Kidney (tissue), 14 donors: ENCODE measurements around the gene SLC52A1. TPM values are rescaled to one million over a fixed set of nuclear protein-coding genes. Genes with fewer than 3 reads are reported as not detected.
A peak's percentile ranks its signal among the peaks of the same experiment; 100 is the strongest.

ENCODE experiments used
- DNase-seq, 5 donors: peaks; one replicate each; pipeline ENCODE4 v3.0.0-alpha.2; 2013 to 2020
- FAIRE-seq: peaks from 2 replicates; lab custom pipeline; 2012; peaks lifted over from hg19 to GRCh38; lab: Jason Lieb, UNC
- H3K27ac ChIP-seq, 2 donors: one replicate each; pipeline ENCODE4 v1.7.0; 2013; ENCODE audit warnings: low read depth in 2 of 2, low read length in 2 of 2, inconsistent platforms in 1 of 2
- H3K27me3 ChIP-seq: one replicate; pipeline ENCODE4 v1.7.1; 2013; ENCODE audit warnings: low read length, inconsistent platforms; ENCODE audit not compliant: control insufficient read depth, insufficient read depth
- H3K36me3 ChIP-seq, 3 donors: one replicate each; pipeline versions ENCODE4 v1.7.0 to v1.7.1; 2013; ENCODE audit warnings: low read length in 3 of 3, control low read depth in 1 of 3, inconsistent platforms in 1 of 3; ENCODE audit not compliant: insufficient read depth in 3 of 3, control insufficient read depth in 2 of 3
- H3K4me1 ChIP-seq, 3 donors: one replicate each; pipeline versions ENCODE4 v1.7.0 to v1.7.1; 2013; ENCODE audit warnings: low read length in 3 of 3, inconsistent platforms in 1 of 3, low read depth in 1 of 3; ENCODE audit not compliant: control insufficient read depth in 2 of 3, insufficient read depth in 2 of 3
- H3K4me3 ChIP-seq, 3 donors: one replicate each; pipeline versions ENCODE4 v1.7.0 to v1.8.1; 2013; ENCODE audit warnings: low read length in 3 of 3, control low read depth in 1 of 3, inconsistent platforms in 1 of 3
- H3K9ac ChIP-seq, 3 donors: one replicate each; pipeline versions ENCODE4 v1.7.0 to v1.7.1; 2013; ENCODE audit warnings: low read length in 3 of 3, control low read depth in 1 of 3, inconsistent platforms in 1 of 3
- H3K9me3 ChIP-seq, 3 donors: one replicate each; pipeline versions ENCODE4 v1.7.0 to v1.7.1; 2013; ENCODE audit warnings: low read length in 3 of 3, control low read depth in 1 of 3, inconsistent platforms in 1 of 3; ENCODE audit not compliant: control insufficient read depth in 2 of 3, insufficient read depth in 1 of 3
- intact Hi-C: fragments of 100-400 bp; cut with DNase I; formaldehyde crosslinking; loops from one replicate; pipeline ENCODE4 v1.11.1; 2022
- polyA plus RNA-seq: library from polyadenylated mRNA; stranded (reverse); fragments of 350-450 nt; fragmentation: Illumina TruSeq; extraction: RNeasy Lipid Tissue Mini Kit (QIAGEN cat#74804); gene quantifications from one replicate; pipeline ENCODE4 v1.2.3, GENCODE V29; 2014; ENCODE audit warnings: low read depth, low replicate concordance; ENCODE audit not compliant: insufficient read depth
- total RNA-seq: library from RNA; stranded (reverse); fragmentation: NEBNext Ultra II Directional; extraction: Animal tissue kit (Norgen Biotek cat#: 25700); gene quantifications from one replicate; pipeline ENCODE4 v1.2.1, GENCODE V29; 2021
- TF ChIP-seq, protein P1 (sequence below): IDR thresholded peaks from 3 replicates; pipeline ENCODE4 v1.5.1; 2012; ENCODE audit warnings: mild to moderate bottlenecking, moderate library complexity, borderline replicate concordance; ENCODE audit not compliant: insufficient read depth; ENCODE audit errors: extremely low read depth
- donor health status: control.
- donor health status: control.
- donor health status: control.
- donor health status: control.
- donor health status: control.
- donor health status: DM: yes; HTN: yes; CAD: no.
- donor health status: Normal renal cell carcinoma (clear cell type).

Gene SLC52A1
- total and polyA plus RNA-seq, 2 donors from 2014 or later, result 0.19 to 0.90 TPM

DNA sequence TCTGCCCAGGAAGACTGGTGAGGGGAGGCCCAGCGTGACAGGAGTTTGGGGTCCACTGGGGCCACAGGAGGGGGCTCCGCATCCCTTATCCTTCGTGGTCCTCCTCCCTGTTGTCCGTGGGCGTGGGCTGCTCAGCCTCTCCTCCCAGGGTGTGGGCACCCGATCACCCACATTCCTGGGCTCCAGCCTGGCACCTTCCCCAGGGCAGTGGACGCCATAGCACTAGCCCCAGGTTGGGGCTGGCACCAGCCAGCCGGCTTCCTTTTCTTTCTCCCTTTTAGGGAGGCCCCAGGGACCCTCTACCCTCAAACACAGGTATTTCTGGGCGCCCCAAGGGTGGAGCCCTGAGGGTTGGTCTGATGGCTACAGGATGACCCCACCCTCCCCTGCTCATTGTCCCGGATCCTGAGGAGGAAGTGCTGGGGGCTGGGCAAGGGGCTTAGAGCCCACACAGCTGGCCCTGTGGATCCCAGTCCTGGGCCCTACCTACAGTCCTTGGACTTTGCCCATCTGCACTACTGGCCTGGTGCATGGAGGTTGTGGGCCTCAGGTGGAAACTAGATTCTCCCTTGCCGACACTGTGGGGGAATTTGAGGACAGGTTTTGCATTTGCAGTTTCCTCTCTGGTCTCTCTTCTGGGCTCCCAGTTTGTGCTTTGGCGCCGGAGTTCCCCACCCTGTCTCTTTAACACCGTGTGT lies 36.3 kb downstream of the SLC52A1 start:
- TF ChIP-seq, protein P1, sequence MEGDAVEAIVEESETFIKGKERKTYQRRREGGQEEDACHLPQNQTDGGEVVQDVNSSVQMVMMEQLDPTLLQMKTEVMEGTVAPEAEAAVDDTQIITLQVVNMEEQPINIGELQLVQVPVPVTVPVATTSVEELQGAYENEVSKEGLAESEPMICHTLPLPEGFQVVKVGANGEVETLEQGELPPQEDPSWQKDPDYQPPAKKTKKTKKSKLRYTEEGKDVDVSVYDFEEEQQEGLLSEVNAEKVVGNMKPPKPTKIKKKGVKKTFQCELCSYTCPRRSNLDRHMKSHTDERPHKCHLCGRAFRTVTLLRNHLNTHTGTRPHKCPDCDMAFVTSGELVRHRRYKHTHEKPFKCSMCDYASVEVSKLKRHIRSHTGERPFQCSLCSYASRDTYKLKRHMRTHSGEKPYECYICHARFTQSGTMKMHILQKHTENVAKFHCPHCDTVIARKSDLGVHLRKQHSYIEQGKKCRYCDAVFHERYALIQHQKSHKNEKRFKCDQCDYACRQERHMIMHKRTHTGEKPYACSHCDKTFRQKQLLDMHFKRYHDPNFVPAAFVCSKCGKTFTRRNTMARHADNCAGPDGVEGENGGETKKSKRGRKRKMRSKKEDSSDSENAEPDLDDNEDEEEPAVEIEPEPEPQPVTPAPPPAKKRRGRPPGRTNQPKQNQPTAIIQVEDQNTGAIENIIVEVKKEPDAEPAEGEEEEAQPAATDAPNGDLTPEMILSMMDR, result no peak
- peaks cover 0 to 25% (median 20%) of the 10 kb centered on the region in 3 donors for H3K36me3 ChIP-seq
- H3K4me3 ChIP-seq, result peak overlapping the region; percentile 69 to 91 (median 81)
- FAIRE-seq (no peak), DNase-seq (peak in 4 of 5 donors; percentile 18 to 83 (median 49))
- intact Hi-C loops, result no loop called here
- H3K27ac ChIP-seq, result peak overlapping the region in 1 of 2 donors; percentile 8
- peaks cover 0 to 20% (median 4%) of the 10 kb centered on the region in 3 donors for H3K4me1 ChIP-seq
- H3K9me3 ChIP-seq, result no peaks in the 10 kb centered on the region
- H3K9ac ChIP-seq, result peak overlapping the region; percentile 43 to 79 (median 57)
- H3K27me3 ChIP-seq, result no peaks in the 10 kb centered on the region

DNA sequence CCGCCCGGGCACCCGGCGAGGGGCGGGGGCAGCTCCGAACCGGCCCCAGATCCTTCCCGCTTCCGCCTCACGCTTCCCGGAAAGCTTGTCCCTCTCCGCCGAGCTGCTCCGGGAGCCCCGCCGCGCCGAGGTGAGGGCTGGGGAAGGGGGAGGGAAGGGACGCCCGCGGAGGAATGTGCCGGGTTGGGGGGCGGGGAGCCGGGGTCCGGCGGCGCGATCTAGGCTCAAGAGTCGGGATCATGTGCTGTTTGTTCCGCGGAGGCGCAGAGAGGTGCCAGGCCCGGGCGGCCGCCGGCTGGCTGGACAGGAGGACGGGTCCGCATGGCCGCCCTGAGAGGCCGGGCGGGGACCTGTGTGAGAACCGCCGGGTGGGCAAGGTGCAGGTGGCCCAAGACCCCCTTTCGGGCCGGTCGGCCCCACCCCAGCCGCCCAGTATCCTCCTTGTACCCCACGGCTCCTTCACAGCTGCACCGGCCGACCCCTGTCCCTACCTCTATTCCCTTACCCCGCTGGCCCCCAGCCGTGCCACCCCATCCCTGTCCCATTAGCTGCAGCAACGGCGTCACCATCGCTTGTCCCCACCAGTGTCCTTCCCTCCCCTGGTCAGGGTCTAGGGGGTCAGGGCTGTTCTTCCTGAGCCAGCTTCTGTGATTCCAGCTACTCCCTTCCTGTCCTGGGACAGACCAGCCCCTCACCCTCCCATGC lies 37.0 kb downstream of the SLC52A1 start:
- no peak for FAIRE-seq
- peak overlapping the region in 1 of 2 donors; percentile 67 for H3K27ac ChIP-seq
- intact Hi-C loops, result no loop called here

DNA sequence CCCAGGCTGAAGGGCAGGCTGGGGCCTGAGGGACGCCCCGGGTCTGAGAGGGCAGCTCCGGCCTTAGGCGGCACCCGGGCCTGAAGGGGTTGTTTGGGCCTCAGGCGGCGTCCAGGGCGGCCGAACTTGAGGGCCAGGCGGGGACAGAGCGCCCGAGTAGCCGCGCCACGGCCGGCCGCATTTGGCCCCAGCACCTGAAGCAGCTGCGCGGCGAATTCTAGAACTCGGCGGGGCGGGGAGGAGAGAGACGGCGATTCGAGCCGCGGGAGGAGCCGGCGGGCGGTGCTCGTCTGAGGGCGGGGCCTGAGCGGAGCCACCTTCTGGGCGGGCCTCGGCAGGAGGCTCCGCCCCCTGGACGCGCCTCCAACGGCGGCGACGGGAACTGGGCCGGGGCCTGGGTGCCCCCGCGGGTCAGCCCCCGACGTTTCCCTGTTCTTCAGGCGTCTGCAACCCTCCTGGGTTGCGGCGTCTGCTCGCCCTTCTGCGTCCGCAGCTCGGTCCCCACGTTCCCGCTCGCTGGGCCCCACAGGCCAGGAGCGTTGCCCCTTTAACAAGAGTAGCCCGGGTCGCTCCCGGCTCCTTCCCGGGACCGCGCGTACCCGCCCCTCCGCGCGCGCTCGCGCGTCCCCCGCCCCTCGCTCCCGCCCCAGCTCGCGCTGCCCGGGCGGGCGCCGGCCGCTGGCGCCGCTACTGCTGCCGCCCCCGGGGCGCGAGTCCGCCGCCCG lies 37.8 kb downstream of the SLC52A1 start, which contains the start of the genes INCA1 and KIF1C:
Gene INCA1 (minus strand): TSS at position 221 of the 725 bp plus-strand sequence. CDS start 3,085 bp downstream, outside the sequence.
Gene KIF1C (plus strand): TSS at position 649 of the 725 bp plus-strand sequence. CDS start 2,297 bp downstream, outside the sequence.
- FAIRE-seq, result no peak
- TF ChIP-seq, protein P1, result peak; percentile 2
- Histone ChIP-seq H3K4me1 (peaks cover 0 to 20% (median 4%) of the 10 kb centered on the region in 3 donors), H3K4me3 (peak within 1 kb of the TSS; percentile 69 to 91 (median 81)), H3K9me3 (no peaks in the 10 kb centered on the region), H3K36me3 (peaks cover 0 to 15% (median 11%) of the 10 kb centered on the region in 3 donors), H3K9ac (peak within 1 kb of the TSS; percentile 77 to 80 (median 79)), H3K27ac (peak within 1 kb of the TSS; percentile 84 to 90), H3K27me3 (no peaks in the 10 kb centered on the region)
- peak; percentile 94 to 98 (median 97) for DNase-seq
- intact Hi-C loops, result no loop called here

More for the DNA sequence above, 37.0 kb downstream of the SLC52A1 start:
- Histone ChIP-seq H3K27me3 (no peaks in the 10 kb centered on the region), H3K9me3 (no peaks in the 10 kb centered on the region), H3K9ac (peak overlapping the region; percentile 43 to 79 (median 57)), H3K36me3 (peaks cover 0 to 18% (median 13%) of the 10 kb centered on the region in 3 donors), H3K4me1 (peaks cover 0 to 20% (median 4%) of the 10 kb centered on the region in 3 donors), H3K4me3 (peak overlapping the region; percentile 69 to 91 (median 81))
- TF ChIP-seq, protein P1, result no peak
- DNase-seq, result peak; percentile 72 to 89 (median 80)
